HG03196 (cell line): ENCODE results near the gene SHANK1.

Source experiments
- ATAC-seq: cut with Tn5 transposase; IDR thresholded peaks from one replicate; pipeline ENCODE4 v1.9.1; 2021; ENCODE audit not compliant: unreplicated experiment

SHANK1 gene

DNA sequence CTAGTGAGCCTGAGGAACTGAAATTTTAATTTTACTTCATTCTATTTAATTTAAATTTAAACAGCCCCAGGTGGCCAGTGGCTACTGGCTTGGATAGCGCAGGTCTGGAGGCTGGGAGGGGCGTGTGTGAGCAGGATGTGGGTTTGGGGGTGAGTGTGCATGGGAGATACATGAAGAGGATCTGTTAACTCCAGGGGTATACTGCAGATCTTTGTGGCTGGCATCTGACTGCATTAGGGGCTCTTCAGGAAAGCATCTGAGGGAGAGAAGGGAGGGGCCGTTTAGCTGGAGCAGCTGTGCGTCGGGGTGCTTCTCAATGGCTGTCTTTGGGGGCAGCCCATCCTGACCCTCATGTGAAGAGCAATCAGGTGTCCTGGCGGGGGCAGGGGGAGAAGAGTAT, 6.8 kb downstream of the SHANK1 start:
- ATAC-seq = no peak

- ATAC-seq = no peak
Measured at GRCh38 chr19:50711805-50712204, 7.8 kb downstream of the SHANK1 start.

DNA sequence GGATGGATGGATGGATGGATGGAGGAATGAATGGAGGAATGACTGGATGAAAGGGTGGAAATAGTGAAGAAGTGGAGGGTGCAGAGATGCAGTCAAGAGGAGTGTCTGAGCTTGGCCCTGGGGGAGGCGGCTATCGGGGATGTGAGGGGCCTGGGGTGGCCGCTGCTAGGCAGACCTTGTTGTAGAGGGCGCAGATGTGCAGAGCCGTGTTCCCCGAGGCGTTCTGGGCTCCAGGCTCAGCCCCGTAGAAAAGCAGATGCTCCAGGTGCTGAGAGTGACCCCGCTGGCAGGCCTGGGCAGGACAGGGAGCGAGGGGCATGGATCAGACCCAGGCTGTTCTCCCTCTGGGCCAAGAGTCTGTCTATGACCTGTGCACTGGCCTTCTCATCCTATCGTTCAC, 8.4 kb downstream of the SHANK1 start:
- no peak for ATAC-seq

DNA sequence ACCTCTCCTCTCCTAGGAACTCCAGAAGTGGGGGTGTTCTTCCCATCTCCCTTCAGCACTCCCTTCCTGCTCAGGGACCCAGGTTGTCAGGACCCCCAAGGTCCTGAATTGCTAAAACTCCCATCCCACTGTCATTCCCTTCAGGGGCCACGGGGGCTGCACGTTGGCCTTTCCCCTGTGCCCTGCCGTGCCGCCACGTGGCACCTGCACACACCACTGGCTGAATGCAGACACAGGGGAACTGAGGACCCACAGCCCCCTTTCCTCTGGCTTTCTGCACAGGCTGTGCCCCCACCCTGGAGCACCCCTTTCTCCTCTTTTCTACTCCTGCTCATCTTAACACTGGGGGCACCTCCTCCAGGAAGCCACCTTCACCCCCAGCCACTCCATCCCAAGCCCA, 9.0 kb downstream of the SHANK1 start:
- ATAC-seq = no peak

- ATAC-seq = no peak
Measured at GRCh38 chr19:50710094-50710493, 9.5 kb downstream of the SHANK1 start.

- no peak for ATAC-seq
Measured at GRCh38 chr19:50708179-50708879, 11.3 kb downstream of the SHANK1 start.

DNA sequence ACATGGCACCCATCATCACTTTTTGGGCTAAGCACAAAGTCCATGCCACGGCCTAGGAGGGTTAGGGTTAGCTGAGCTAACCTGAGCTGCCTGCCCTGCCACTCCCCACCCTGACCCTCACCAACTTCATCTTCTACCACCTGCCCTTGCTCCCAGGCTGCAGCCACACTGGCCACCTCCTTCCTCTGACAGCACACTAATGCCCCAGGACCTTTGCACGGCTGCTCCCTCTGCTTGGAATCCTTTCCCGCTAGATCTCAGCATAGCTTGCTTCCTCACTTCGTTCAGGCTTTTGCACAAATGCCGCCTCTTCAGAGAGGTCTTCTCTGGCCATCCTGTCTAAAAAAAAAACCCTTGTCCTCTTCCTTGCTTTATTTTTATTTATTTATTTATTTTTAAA, 13.2 kb downstream of the SHANK1 start:
- no peak for ATAC-seq

DNA sequence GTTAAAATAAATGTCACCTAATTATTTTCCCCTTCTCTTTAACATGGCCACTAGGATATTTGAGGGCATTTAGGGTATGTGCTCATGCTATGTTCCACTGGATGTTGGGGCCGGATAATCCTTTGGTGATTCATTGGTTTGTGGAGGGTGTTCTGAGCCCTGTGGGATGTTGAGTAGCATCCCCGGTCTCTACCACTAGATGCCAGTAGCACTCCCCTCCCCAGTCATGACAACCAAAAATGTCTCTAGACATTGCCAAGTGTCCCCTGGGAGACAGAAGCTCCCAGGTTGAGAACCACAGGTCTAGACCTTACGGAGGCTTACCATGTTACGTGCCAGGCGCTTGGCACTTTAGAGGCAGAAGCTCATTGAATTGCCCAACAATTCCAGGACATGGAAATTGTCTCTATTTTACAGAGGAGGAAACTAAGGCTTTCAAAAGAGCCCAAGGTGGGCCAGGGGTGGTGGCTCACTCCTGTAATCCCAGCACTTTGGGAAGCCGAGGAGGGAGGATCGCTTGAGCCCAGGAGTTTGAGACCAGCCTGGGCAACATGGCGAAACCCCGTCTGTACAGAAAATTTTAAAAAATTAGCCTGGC, 14.1 kb downstream of the SHANK1 start:
- no peak for ATAC-seq

GRCh38 chr19:50703915-50704796, 15.4 kb downstream of the SHANK1 start:
- ATAC-seq = no peak

DNA sequence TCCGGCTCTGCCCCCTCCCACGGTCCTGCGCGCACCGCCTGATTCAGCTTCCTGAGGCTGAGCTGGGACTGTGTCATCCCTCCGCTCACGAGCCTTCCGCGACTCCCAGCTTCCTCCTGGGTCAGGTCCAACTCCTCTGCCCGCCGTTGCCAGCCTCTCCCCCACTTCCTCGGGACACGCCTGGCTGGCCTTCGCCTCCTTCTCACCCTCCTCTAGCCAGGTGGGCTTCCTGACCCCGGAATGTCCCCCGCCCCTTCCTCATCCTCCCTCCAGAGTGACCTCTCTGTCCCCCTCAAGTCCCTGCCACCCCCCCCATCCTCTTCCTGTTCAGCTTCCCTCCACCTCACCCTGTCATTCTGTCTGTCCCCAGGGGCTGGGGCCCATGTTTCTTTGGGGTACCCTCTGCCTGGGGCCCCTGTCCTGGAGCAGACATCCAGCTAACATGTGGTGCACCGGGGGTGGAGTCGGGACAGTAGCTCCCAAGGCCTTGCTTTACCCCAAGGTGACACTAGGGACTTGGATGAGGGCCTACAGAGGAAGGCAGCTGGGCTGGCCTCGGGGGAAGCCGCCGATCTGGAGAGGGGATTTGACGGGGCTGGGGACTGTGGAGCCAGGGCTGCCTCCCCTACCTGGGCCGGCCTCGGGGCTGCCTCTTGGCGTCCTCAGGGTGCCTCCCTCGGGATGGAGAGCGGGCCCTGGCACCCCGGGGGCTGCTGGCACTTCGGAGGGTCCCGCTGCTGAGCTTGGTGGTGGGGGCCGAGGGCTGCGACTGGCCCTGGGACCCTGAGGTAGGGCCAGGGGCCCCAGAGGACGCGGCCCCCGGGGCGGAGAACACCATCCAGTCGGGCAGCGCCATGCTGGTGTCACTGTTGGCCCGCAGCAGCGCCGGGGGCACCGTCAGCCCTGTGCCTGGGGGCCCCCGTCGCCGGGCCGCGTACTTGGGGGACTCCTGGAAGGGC, 16.5 kb downstream of the SHANK1 start:
- ATAC-seq = no peak

DNA sequence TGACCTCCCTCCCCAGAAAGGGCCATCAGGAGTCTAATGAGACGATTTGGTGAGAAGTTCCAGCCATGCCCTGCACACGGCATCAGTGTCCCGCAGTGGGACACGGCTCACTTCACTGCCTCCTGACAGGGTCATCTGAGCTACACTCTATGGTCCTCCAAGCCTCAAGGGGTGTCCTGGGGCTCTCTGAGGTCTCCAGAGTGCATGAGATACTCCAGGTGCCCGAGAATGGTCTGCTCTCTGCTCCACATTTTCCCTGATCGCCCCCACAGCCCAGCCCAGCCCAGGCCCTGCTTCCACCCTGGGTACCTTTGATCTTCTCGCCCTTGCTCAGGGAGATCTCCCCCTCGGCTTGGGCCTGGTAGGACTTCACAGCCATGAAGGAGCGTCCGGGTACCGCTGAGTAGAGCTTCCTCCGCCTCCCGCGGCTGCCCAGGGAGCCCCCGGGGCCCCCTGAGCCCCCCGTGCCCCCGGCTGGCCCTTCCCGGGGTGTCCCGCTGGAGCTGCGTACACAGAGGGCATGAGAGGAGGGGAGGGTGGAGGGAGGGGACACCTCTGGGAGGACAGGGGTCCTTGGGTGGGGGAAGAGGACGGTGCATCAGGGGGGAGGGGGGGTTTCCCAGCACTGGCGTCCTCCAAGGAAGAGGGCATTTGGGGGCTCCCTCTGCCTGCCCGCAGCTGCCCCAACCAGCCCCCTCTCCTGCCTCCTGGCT, 17.3 kb downstream of the SHANK1 start:
- no peak for ATAC-seq

DNA sequence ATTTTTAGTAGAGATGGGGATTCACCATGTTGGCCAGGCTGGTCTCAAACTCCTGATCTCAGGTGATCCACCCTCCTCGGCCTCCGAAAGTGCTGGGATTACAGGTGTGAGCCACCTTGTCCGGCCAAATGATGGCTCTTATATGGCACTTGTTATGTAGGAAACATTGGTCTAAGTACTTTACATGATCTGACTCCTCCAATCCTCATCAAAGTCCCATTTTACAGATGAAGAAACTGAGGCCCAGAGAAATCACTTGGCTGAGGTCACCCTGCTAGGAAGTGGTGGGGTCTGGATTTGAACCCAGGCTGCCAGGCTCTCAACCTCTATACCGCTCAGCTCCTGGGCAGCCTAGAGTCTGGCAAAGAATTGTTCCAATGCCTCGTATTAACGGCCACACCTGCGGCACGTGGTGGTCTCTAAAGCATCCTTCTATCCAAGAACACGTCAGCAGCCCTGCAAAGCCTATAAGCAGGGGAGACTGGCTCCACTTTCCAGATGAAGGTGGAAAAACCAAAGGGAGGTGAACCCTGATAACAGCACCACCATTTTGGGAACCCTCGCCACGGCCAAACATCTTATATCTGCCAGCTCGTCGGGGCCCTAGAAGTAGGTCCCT, 18.1 kb downstream of the SHANK1 start:
- no peak for ATAC-seq

GRCh38 chr19:50697414-50698124, 22.0 kb downstream of the SHANK1 start:
- ATAC-seq = no peak

- no peak for ATAC-seq
Measured at GRCh38 chr19:50696094-50696483, 23.5 kb downstream of the SHANK1 start.

DNA sequence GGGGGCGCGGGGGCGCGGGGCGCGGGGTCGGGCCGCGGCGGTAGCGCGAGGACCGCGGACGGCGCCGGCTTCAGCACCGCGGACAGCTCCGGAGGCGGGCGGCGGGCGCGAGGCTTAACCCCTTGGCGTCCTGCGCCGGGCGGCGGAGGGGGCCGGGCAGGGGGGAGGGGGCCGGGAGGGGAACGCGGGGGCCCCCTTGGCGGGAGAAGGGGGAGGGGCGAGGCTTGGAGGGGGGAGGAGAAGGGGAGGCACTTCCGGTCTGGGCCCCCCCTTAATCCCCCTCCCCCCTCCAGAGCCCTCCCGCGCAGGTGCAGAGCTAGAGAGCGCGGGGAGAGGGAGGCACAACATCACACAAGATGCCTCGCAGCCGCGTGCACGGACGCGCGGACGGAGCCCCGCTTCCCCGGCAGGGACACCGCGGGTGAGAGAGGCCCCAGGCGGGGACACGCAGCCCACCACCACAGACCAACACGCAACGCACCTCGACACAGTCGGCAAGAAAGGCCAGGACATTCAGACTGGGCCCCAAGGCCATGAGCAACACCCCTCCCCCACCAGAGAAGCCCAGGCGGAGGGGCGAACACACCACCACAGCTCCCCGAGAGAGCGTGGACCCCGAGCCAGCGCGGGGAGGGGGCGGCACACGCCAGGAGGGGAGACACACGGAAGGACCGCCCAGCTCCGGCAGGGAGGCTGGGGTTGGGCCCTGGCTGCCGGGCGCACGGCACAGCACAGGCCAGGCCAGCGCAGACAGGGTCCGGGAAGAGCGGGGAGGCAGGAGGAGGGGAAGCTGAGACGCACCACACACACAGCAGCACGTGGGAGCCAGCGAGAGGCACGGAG, 24.1 kb downstream of the SHANK1 start:
- no peak for ATAC-seq

GRCh38 chr19:50694815-50695145, 24.8 kb downstream of the SHANK1 start:
- no peak for ATAC-seq

GRCh38 chr19:50693064-50693975, 26.3 kb downstream of the SHANK1 start:
- no peak for ATAC-seq
